CD4-positive, CD25-positive, alpha-beta regulatory T cell (primary cell): ENCODE data around the gene PRR14. TPM values are rescaled to one million over a fixed set of nuclear protein-coding genes. Genes with fewer than 3 reads are reported as not detected.
A peak's percentile ranks its signal among the peaks of the same experiment; 100 is the strongest.

Experiments
- ATAC-seq, 2 donors: fragments of 150-1000 bp; cut with Tn5 transposase; one replicate each; pipeline ENCODE4 v1.10.0; 2021; ENCODE audit warnings: low read depth in 2 of 2, moderate number of reproducible peaks in 2 of 2, moderate library complexity in 1 of 2
- DNase-seq, 3 donors: peaks; one replicate each; pipeline versions ENCODE4 v3.0.0 to v3.0.0-alpha.2; 2012 to 2022; ENCODE audit warnings: mixed read lengths in 1 of 3
- H3K27ac ChIP-seq: one replicate; pipeline ENCODE4 v1.7.0; 2013; ENCODE audit warnings: mild to moderate bottlenecking, low read length; ENCODE audit not compliant: insufficient read depth, poor library complexity, severe bottlenecking
- H3K27me3 ChIP-seq: one replicate; pipeline ENCODE4 v1.7.0; 2013; ENCODE audit warnings: low read length; ENCODE audit not compliant: control insufficient read depth, insufficient read depth
- H3K36me3 ChIP-seq: one replicate; pipeline ENCODE4 v1.7.0; 2013; ENCODE audit warnings: mild to moderate bottlenecking, low read length, moderate library complexity; ENCODE audit not compliant: control insufficient read depth, insufficient read depth
- H3K4me1 ChIP-seq: 2 replicates; pipeline ENCODE4 v1.7.0; 2013; ENCODE audit warnings: mild to moderate bottlenecking, low read length; ENCODE audit not compliant: insufficient read depth, control insufficient read depth, poor library complexity, severe bottlenecking
- H3K4me3 ChIP-seq: one replicate; pipeline ENCODE4 v1.7.0; 2013; ENCODE audit warnings: low read depth, mild to moderate bottlenecking, low read length, moderate library complexity
- H3K9me3 ChIP-seq, 2 experiments: 1 replicate in 1 of 2; 2 replicates in 1 of 2; pipeline ENCODE4 v1.7.0; 2013; ENCODE audit warnings: low read length in 2 of 2, mild to moderate bottlenecking in 1 of 2, moderate library complexity in 1 of 2; ENCODE audit not compliant: control insufficient read depth in 2 of 2
- H3K27ac Mint-ChIP-seq, 3 donors: one replicate each; pipeline ENCODE4 v1.8.0; 2020 to 2022; ENCODE audit warnings: mild to moderate bottlenecking in 3 of 3, mixed read lengths in 3 of 3, moderate library complexity in 2 of 3
- H3K27me3 Mint-ChIP-seq: one replicate; pipeline ENCODE4 v1.8.0; 2022; ENCODE audit warnings: mild to moderate bottlenecking, mixed read lengths
- H3K36me3 Mint-ChIP-seq: one replicate; pipeline ENCODE4 v1.8.0; 2020; ENCODE audit warnings: mixed read lengths
- H3K4me1 Mint-ChIP-seq, 4 donors: one replicate each; pipeline ENCODE4 v1.8.0; 2020 to 2022; ENCODE audit warnings: mixed read lengths in 4 of 4, mild to moderate bottlenecking in 1 of 4
- H3K4me3 Mint-ChIP-seq, 4 donors: one replicate each; pipeline ENCODE4 v1.8.0; 2020 to 2022; ENCODE audit warnings: mild to moderate bottlenecking in 4 of 4, mixed read lengths in 4 of 4, moderate library complexity in 3 of 4
- H3K9me3 Mint-ChIP-seq, 7 donors: one replicate each; pipeline ENCODE4 v1.8.0; 2020 to 2022; ENCODE audit warnings: mixed read lengths in 7 of 7, mild to moderate bottlenecking in 3 of 7, moderate library complexity in 2 of 7
- polyA plus RNA-seq, 4 donors: library from polyadenylated mRNA; unstranded; fragments of 300-500 nt; fragmentation: Illumina TruSeq; gene quantifications; one replicate each; pipeline ENCODE4 v1.2.3, GENCODE V29; 2021
- total RNA-seq: library from RNA; stranded (reverse); gene quantifications from one replicate; pipeline ENCODE4 v1.2.3, GENCODE V29; 2022

Gene PRR14
- total RNA-seq (104 TPM), polyA plus RNA-seq (10 to 100 TPM; 12.7 to 15.5 (median 13.8) TPM)

DNA sequence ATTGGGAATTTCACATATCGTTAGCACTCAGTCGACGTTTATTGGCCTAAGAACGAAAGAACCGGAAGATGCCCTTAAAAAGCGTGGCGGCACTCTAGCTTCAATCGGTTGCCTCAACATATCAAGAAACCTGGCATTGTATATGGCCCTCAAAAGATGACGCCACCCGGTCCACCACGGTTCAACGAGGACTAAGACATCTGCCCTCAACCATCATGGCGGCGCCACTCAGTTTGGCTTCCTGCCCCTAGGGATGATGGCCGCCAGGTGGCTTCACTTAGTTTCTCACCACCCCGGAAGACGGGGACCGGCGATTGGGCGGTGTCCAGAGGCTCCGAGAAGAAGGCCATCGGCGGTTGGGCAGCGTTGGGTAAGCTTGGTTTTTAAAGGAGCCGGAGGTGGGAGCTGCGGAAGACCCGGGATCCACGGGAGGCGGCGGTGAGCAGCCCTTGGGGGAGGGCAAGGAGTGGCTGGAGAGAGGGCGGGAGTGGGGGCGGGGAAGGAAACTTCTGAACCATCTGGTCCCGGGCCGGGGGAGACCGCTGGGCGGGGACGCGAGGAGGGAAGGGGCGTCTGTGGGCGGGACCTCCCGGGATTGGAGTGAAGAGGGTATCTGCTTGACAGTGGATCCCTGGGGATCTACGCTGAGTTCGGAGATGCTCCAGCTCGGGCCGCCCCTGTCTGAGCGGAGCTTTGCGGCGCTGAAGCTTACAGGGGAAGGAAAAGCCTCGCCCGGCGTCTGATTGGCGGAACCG lies at the start of gene PRR14:
Gene PRR14 (plus strand): TSS at position 592 of the 755 bp plus-strand sequence. CDS start 686 bp downstream, outside the sequence.
- Mint-ChIP-seq H3K27me3 (peaks cover 12% of the 10 kb centered on the region), H3K9me3 (no peaks in the 10 kb centered on the region)
- peak; percentile 90 to 91 for ATAC-seq

GRCh38 chr16:30601966-30602365 lies 48.8 kb upstream of the PRR14 start:
- no peak overlapping the region for H3K27ac Mint-ChIP-seq
- peaks cover 24% of the 10 kb centered on the region for H3K36me3 Mint-ChIP-seq
- Histone ChIP-seq H3K4me3 (no peak overlapping the region), H3K27ac (no peak overlapping the region), H3K27me3 (no peaks in the 10 kb centered on the region), H3K36me3 (peaks cover 36% of the 10 kb centered on the region), H3K9me3 (no peaks in the 10 kb centered on the region), H3K4me1 (no peaks in the 10 kb centered on the region)
- no peak overlapping the region for H3K4me3 Mint-ChIP-seq
- peaks cover 4 to 7% (median 5%) of the 10 kb centered on the region in 4 donors for H3K4me1 Mint-ChIP-seq
- DNase-seq (no peak), ATAC-seq (no peak)
- no peaks in the 10 kb centered on the region for H3K27me3 Mint-ChIP-seq
- H3K9me3 Mint-ChIP-seq: no peaks in the 10 kb centered on the region

More for the DNA sequence above, at the start of gene PRR14:
- H3K4me3 ChIP-seq: peak within 1 kb of the TSS; percentile 89
- peaks cover 16% of the 10 kb centered on the region for H3K4me1 ChIP-seq
- peak; percentile 98 to 100 (median 98) for DNase-seq
- no peaks in the 10 kb centered on the region for H3K9me3 ChIP-seq
- peaks cover 30% of the 10 kb centered on the region for H3K36me3 ChIP-seq
- peak within 1 kb of the TSS; percentile 98 to 100 (median 100) for H3K27ac Mint-ChIP-seq
- H3K27me3 ChIP-seq: no peaks in the 10 kb centered on the region
- peaks cover 0 to 27% (median 17%) of the 10 kb centered on the region in 4 donors for H3K4me1 Mint-ChIP-seq
- peaks cover 5% of the 10 kb centered on the region for H3K36me3 Mint-ChIP-seq
- H3K27ac ChIP-seq: peak within 1 kb of the TSS; percentile 96
- peak within 1 kb of the TSS; percentile 90 to 100 (median 100) for H3K4me3 Mint-ChIP-seq

- Histone ChIP-seq H3K4me1 (no peaks in the 10 kb centered on the region), H3K36me3 (peaks cover 36% of the 10 kb centered on the region), H3K4me3 (no peak overlapping the region), H3K9me3 (no peaks in the 10 kb centered on the region), H3K27ac (no peak overlapping the region), H3K27me3 (no peaks in the 10 kb centered on the region)
- no peaks in the 10 kb centered on the region for H3K9me3 Mint-ChIP-seq
- no peak for ATAC-seq
- no peak for DNase-seq
- no peak overlapping the region for H3K4me3 Mint-ChIP-seq
- H3K36me3 Mint-ChIP-seq: peaks cover 28% of the 10 kb centered on the region
- no peak overlapping the region for H3K27ac Mint-ChIP-seq
- H3K4me1 Mint-ChIP-seq: peaks cover 4 to 13% (median 8%) of the 10 kb centered on the region in 4 donors
- no peaks in the 10 kb centered on the region for H3K27me3 Mint-ChIP-seq
These were observed 48.0 kb upstream of the PRR14 start for GRCh38 chr16:30602616-30603277.

GRCh38 chr16:30603945-30604315 lies 46.8 kb upstream of the PRR14 start:
- peaks cover 29% of the 10 kb centered on the region for H3K36me3 Mint-ChIP-seq
- peaks cover 4 to 17% (median 8%) of the 10 kb centered on the region in 4 donors for H3K4me1 Mint-ChIP-seq
- no peak for ATAC-seq
- peaks cover 6% of the 10 kb centered on the region for H3K4me1 ChIP-seq
- no peaks in the 10 kb centered on the region for H3K27me3 Mint-ChIP-seq
- no peak for DNase-seq
- no peaks in the 10 kb centered on the region for H3K9me3 Mint-ChIP-seq
- H3K36me3 ChIP-seq: peaks cover 36% of the 10 kb centered on the region
- no peak overlapping the region for H3K27ac ChIP-seq
- H3K4me3 ChIP-seq: no peak overlapping the region
- peak overlapping the region in 1 of 4 donors; percentile 42 for H3K4me3 Mint-ChIP-seq
- no peaks in the 10 kb centered on the region for H3K27me3 ChIP-seq
- H3K27ac Mint-ChIP-seq: no peak overlapping the region
- no peaks in the 10 kb centered on the region for H3K9me3 ChIP-seq

DNA sequence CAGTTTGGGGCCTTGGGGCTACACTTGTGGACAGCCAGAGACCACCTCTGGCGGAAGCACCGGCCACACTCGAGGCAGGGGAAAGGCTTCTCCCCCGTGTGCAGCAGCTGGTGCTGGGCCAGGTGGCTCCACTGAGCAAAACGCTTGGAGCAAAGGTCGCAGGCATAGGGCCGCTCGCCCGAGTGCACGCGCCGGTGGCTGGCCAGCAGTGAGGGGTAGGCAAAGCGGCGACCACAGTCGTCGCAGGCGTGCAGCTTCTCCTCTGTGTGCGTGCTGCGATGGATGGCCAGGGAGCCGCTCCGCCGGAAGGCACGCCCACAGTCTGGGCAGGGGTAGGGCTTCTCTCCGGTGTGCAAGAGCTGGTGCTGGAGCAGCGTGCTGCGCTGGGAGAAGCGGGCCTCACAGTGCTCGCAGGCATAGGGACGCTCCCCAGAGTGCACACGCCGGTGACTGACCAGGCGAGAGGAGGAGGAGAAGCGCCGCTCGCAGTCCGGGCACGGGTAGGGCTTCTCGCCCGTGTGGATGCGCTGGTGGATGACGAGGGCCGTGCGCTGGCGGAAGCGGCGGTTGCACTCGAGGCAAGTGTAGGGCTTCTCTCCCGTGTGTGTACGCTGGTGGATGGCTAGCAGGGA lies 46.3 kb upstream of the PRR14 start:
- Histone ChIP-seq H3K36me3 (peaks cover 36% of the 10 kb centered on the region), H3K4me1 (peaks cover 12% of the 10 kb centered on the region), H3K27me3 (no peaks in the 10 kb centered on the region), H3K27ac (no peak overlapping the region), H3K9me3 (no peaks in the 10 kb centered on the region), H3K4me3 (no peak overlapping the region)
- Mint-ChIP-seq H3K27me3 (no peaks in the 10 kb centered on the region), H3K9me3 (no peaks in the 10 kb centered on the region), H3K36me3 (peaks cover 29% of the 10 kb centered on the region), H3K27ac (no peak overlapping the region), H3K4me1 (peaks cover 5 to 22% (median 11%) of the 10 kb centered on the region in 4 donors), H3K4me3 (no peak overlapping the region)
- no peak for DNase-seq
- no peak for ATAC-seq

GRCh38 chr16:30605158-30605557 lies 45.6 kb upstream of the PRR14 start:
- no peak overlapping the region for H3K27ac Mint-ChIP-seq
- H3K4me3 ChIP-seq: no peak overlapping the region
- H3K4me1 Mint-ChIP-seq: peaks cover 7 to 24% (median 13%) of the 10 kb centered on the region in 4 donors
- H3K9me3 Mint-ChIP-seq: no peaks in the 10 kb centered on the region
- H3K4me3 Mint-ChIP-seq: peak overlapping the region in 1 of 4 donors; percentile 52
- H3K27ac ChIP-seq: no peak overlapping the region
- no peak for DNase-seq
- no peaks in the 10 kb centered on the region for H3K9me3 ChIP-seq
- H3K4me1 ChIP-seq: peaks cover 16% of the 10 kb centered on the region
- H3K36me3 Mint-ChIP-seq: peaks cover 29% of the 10 kb centered on the region
- ATAC-seq: no peak
- H3K27me3 ChIP-seq: no peaks in the 10 kb centered on the region
- H3K36me3 ChIP-seq: peaks cover 36% of the 10 kb centered on the region
- H3K27me3 Mint-ChIP-seq: no peaks in the 10 kb centered on the region

DNA sequence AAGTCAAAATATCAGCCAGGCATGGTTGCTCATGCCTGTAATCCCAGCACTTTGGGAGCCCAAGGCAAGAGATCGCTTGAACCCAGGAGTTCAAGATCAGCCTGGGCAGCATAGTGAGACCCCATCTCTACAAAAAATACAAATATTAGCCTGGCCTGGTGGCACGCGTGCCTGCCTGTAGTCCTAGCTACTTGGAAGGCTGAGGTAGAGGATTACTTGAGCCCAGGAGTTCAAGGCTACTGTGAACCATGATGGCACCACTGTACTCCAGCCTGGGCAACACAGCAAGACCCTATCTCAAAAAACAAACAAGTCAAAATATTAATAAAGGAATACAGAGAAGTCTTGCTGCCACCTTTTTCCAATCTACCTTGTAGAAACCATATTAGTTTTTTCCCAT lies 44.8 kb upstream of the PRR14 start:
- DNase-seq (no peak), ATAC-seq (no peak)
- no peaks in the 10 kb centered on the region for H3K27me3 ChIP-seq
- no peaks in the 10 kb centered on the region for H3K9me3 ChIP-seq
- Mint-ChIP-seq H3K36me3 (peaks cover 29% of the 10 kb centered on the region), H3K27me3 (no peaks in the 10 kb centered on the region), H3K27ac (peak overlapping the region in 1 of 3 donors; percentile 76), H3K4me3 (peak overlapping the region in 1 of 4 donors; percentile 39), H3K9me3 (no peaks in the 10 kb centered on the region), H3K4me1 (peaks cover 11 to 29% (median 18%) of the 10 kb centered on the region in 4 donors)
- H3K4me3 ChIP-seq: no peak overlapping the region
- peaks cover 20% of the 10 kb centered on the region for H3K4me1 ChIP-seq
- no peak overlapping the region for H3K27ac ChIP-seq
- peaks cover 36% of the 10 kb centered on the region for H3K36me3 ChIP-seq
